ENCODE data around the gene MCU.
A peak's percentile ranks its signal among the peaks of the same experiment; 100 is the strongest.

The MCU gene

DNA sequence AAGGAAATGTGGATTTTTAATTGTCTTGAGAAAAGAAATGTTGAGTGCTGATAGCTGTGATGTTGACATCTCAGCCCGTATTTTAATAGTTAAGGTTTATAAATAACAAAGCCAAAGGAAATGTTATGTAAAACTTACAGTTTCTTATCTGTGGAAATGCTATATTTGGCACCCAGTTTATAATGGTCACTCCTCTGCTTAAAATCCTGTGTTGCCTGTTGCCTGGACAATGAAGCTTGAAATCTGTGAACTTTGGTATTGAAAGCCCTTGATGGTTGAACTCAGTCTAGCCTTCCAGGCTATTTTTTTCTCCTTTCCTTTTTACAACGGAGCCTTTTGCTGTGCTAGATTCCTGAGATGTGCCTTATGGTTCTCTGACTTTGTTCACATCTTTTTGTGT, 46.5 kb downstream of the MCU start:
- no peaks in the 10 kb centered on the region for H3K27me3 ChIP-seq (ENCODE audit: control insufficient read depth, insufficient read depth, low read length, poor library complexity, severe bottlenecking)
- H3K4me3 ChIP-seq (ENCODE audit: insufficient read depth, low read depth, low read length) = no peak overlapping the region
- WGBS, 2 experiments = 77 to 80% methylated on average over 1 to 2 of the region's 2 CpGs
- no peaks in the 10 kb centered on the region for H3K36me3 ChIP-seq (ENCODE audit: control insufficient read depth, insufficient read depth, low read length)
- H3K4me1 ChIP-seq (ENCODE audit: control insufficient read depth, insufficient read depth, low read length) = no peaks in the 10 kb centered on the region
- H3K27ac ChIP-seq (ENCODE audit: insufficient read depth, low read depth, low read length, poor library complexity, severe bottlenecking) = no peak overlapping the region
- no peaks in the 10 kb centered on the region for H3K9me3 ChIP-seq (ENCODE audit: control insufficient read depth, low read length)

DNA sequence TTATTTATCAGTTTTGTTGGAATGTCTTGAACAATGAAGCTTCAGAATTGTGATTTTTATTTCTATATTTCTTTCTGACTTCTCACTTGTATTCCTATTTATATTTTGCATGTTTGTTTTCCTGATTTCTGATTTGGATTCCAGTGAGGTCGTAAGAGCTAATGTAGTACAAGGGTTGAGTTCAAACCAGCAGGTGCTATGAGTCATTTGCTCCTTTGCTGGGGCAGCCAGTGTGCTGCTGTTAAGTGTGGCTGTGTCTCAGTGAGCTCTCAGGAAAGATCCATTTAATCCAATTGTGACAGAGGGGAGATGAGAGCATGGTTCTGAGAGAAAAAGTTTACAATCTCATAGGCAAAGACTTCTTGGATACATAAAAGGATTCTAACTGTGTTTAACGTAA, 48.6 kb downstream of the MCU start:
- H3K27ac ChIP-seq (ENCODE audit: insufficient read depth, low read depth, low read length, poor library complexity, severe bottlenecking) = no peak overlapping the region
- H3K36me3 ChIP-seq (ENCODE audit: control insufficient read depth, insufficient read depth, low read length) = no peaks in the 10 kb centered on the region
- H3K4me1 ChIP-seq (ENCODE audit: control insufficient read depth, insufficient read depth, low read length) = peaks cover 9% of the 10 kb centered on the region
- no peaks in the 10 kb centered on the region for H3K27me3 ChIP-seq (ENCODE audit: control insufficient read depth, insufficient read depth, low read length, poor library complexity, severe bottlenecking)
- no peak overlapping the region for H3K4me3 ChIP-seq (ENCODE audit: insufficient read depth, low read depth, low read length)
- WGBS, 2 experiments = 57 to 76% methylated on average over 1 of the region's 2 CpGs
- H3K9me3 ChIP-seq (ENCODE audit: control insufficient read depth, low read length) = no peaks in the 10 kb centered on the region

DNA sequence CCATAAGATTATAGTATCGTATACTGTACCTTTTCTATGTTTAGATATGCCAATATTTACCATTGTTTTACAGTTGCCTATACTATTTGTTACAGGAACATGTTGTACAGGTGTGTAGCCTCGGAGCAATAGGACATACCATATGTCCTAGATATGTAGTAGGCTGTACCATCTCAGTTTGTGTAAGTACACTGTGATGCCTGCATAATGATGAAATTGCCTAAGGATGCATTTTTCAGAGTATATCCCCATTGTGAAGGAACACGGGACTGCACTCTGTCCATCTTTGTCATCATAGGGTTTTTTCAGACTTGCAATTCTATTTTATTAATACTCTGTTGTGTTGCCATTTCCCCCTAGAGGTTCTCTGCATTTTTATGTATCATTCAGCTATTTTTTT, 50.1 kb downstream of the MCU start:
- H3K27me3 ChIP-seq (ENCODE audit: control insufficient read depth, insufficient read depth, low read length, poor library complexity, severe bottlenecking) = no peaks in the 10 kb centered on the region
- peaks cover 15% of the 10 kb centered on the region for H3K4me1 ChIP-seq (ENCODE audit: control insufficient read depth, insufficient read depth, low read length)
- WGBS, 2 experiments = 87 to 94% methylated on average over 2 to 3 of the region's 3 CpGs
- H3K4me3 ChIP-seq (ENCODE audit: insufficient read depth, low read depth, low read length) = no peak overlapping the region
- no peaks in the 10 kb centered on the region for H3K36me3 ChIP-seq (ENCODE audit: control insufficient read depth, insufficient read depth, low read length)
- no peaks in the 10 kb centered on the region for H3K9me3 ChIP-seq (ENCODE audit: control insufficient read depth, low read length)
- H3K27ac ChIP-seq (ENCODE audit: insufficient read depth, low read depth, low read length, poor library complexity, severe bottlenecking) = no peak overlapping the region

DNA sequence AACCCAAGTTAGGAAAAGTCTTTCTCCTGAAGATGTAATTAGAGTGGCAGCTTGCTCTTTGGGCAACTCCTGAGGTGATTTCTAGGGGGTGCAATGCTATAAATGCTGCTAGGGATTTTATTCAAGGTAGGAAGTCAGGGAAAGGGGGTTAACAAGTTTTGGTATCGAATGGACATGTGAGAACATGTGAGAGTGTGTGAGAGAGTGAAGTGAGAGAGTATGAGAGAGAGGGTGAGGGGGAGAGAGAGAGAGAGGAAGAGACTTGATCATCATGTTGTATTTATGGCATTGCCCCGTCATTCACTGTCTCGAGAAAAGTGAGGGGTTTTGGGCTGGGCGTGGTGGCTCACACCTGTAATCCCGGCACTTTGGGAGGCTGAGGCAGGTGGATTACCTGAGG, 50.9 kb downstream of the MCU start:
- H3K4me3 ChIP-seq (ENCODE audit: insufficient read depth, low read depth, low read length) = no peak overlapping the region
- H3K4me1 ChIP-seq (ENCODE audit: control insufficient read depth, insufficient read depth, low read length) = peaks cover 15% of the 10 kb centered on the region
- no peaks in the 10 kb centered on the region for H3K36me3 ChIP-seq (ENCODE audit: control insufficient read depth, insufficient read depth, low read length)
- H3K27me3 ChIP-seq (ENCODE audit: control insufficient read depth, insufficient read depth, low read length, poor library complexity, severe bottlenecking) = no peaks in the 10 kb centered on the region
- H3K27ac ChIP-seq (ENCODE audit: insufficient read depth, low read depth, low read length, poor library complexity, severe bottlenecking) = no peak overlapping the region
- 93 to 94% methylated on average over 5 of the region's 5 CpGs for WGBS, 2 experiments
- H3K9me3 ChIP-seq (ENCODE audit: control insufficient read depth, low read length) = no peaks in the 10 kb centered on the region

DNA sequence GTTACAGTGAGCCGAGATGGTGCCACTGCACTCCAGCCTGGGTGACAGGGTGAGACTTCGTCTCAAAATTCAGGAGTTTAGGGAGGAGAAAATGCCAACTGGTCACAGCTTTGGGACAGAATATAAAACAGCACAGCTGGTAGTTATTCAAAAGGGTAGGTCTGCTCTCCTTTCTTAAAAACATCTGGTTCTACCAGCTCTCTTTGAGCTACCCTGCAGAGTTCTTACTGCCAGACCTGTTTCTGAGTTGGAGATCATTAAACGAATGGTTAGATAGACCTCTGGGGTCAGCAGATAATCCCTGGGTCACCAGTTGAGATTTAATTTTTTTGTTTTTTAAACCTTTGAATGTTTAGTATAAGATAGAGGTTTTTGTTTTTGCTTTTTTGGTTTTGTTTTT, 52.6 kb downstream of the MCU start:
- WGBS, 2 experiments = 34% methylated on average over 3 of the region's 3 CpGs
- no peaks in the 10 kb centered on the region for H3K36me3 ChIP-seq (ENCODE audit: control insufficient read depth, insufficient read depth, low read length)
- H3K4me3 ChIP-seq (ENCODE audit: insufficient read depth, low read depth, low read length) = no peak overlapping the region
- peaks cover 15% of the 10 kb centered on the region for H3K4me1 ChIP-seq (ENCODE audit: control insufficient read depth, insufficient read depth, low read length)
- peak overlapping the region; percentile 6 for H3K27ac ChIP-seq (ENCODE audit: insufficient read depth, low read depth, low read length, poor library complexity, severe bottlenecking)
- H3K27me3 ChIP-seq (ENCODE audit: control insufficient read depth, insufficient read depth, low read length, poor library complexity, severe bottlenecking) = no peaks in the 10 kb centered on the region
- no peaks in the 10 kb centered on the region for H3K9me3 ChIP-seq (ENCODE audit: control insufficient read depth, low read length)

DNA sequence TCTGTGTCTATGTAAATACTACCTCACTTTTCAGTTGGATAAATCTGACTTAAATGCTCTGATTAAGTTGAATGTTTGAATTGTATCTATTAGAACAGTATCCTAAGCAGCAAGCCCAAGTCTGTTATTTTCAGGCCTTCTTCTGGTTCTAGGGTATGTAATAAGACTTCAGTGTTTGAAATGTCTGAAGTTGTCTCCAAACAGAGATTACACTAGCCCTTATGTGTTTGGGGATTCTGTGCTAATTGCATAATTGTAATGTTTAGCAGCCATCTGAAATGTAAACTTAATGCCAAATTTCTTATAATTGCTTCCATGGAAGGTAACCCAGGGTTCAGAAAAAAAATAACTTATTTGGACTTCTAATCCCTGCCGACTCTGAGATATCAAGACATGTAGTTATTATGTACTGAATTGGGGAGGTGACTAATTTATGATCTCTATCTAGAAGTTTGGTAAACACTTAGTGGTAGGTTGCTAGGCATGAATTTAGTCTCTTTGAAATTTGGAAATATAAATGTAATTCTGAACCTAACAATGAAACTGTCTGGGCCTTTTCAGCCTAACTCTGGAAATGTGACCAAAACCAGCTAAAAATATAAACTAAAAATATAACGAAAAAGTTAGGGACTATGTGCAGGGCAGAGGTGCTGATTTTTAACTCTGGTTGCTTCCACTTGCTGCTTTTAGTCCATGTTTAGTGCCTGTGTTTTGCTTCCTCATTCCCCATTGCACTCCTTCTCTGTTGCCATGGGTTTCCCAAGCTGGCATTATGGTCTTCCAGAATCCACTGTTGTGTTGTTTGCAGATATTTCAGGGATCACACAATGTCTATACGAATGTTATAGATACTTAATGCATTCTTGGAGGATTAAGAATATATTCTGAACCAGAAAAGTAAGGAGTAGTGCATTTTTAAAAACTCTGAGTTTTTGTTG, 54.8 kb downstream of the MCU start:
- WGBS, 2 experiments = 96 to 98% methylated on average over 3 of the region's 3 CpGs
- Histone ChIP-seq H3K9me3 (ENCODE audit: control insufficient read depth, low read length) (no peaks in the 10 kb centered on the region), H3K4me1 (ENCODE audit: control insufficient read depth, insufficient read depth, low read length) (peaks cover 15% of the 10 kb centered on the region), H3K4me3 (ENCODE audit: insufficient read depth, low read depth, low read length) (no peak overlapping the region), H3K27ac (ENCODE audit: insufficient read depth, low read depth, low read length, poor library complexity, severe bottlenecking) (peak overlapping the region; percentile 31), H3K27me3 (ENCODE audit: control insufficient read depth, insufficient read depth, low read length, poor library complexity, severe bottlenecking) (no peaks in the 10 kb centered on the region), H3K36me3 (ENCODE audit: control insufficient read depth, insufficient read depth, low read length) (no peaks in the 10 kb centered on the region)

DNA sequence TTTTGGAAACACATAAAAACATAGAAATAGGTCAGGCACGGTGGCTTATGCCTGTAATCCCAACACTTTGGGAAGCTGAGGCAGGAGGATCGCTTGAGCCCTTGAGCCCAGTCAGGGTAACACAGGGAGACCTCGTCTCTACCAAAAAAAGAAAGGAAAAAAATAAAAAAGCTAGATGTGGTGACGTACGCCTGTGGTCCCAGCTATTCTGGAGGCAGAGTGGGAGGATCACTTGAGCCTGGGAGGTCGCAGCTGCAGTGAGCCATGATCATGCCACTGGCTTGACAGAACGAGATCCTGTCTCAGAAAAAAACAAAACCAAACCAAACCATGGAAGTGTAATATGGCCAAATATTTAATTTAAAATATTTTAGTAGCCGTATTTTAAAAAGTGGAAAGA, 55.6 kb downstream of the MCU start:
- Histone ChIP-seq H3K9me3 (ENCODE audit: control insufficient read depth, low read length) (no peaks in the 10 kb centered on the region), H3K4me3 (ENCODE audit: insufficient read depth, low read depth, low read length) (no peak overlapping the region), H3K4me1 (ENCODE audit: control insufficient read depth, insufficient read depth, low read length) (peaks cover 15% of the 10 kb centered on the region), H3K27me3 (ENCODE audit: control insufficient read depth, insufficient read depth, low read length, poor library complexity, severe bottlenecking) (no peaks in the 10 kb centered on the region), H3K36me3 (ENCODE audit: control insufficient read depth, insufficient read depth, low read length) (no peaks in the 10 kb centered on the region), H3K27ac (ENCODE audit: insufficient read depth, low read depth, low read length, poor library complexity, severe bottlenecking) (no peak overlapping the region)
- WGBS, 2 experiments = 89 to 90% methylated on average over 6 to 7 of the region's 8 CpGs

DNA sequence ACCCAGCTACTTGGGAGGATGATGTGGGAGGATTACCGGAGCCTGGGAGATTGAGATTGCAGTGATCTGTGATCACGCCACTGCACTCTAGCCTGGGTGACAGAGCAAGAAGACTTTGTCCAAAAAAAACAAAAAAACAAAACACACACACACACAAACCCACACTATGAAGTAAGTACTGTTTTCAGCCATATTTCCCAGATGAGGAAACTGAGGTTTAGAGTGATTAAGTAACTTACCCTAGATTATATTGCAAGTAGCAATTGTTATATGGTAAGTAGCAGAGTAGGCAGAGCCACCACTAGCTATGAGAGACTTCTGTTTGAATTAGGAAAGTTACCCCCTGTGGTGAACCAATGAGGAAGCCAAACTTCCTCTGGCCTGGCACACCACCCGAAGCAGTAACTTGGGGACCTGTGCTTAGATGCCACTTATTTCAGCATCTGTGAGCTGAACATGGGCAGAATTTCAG, 61.9 kb downstream of the MCU start:
- Histone ChIP-seq H3K36me3 (ENCODE audit: control insufficient read depth, insufficient read depth, low read length) (no peaks in the 10 kb centered on the region), H3K9me3 (ENCODE audit: control insufficient read depth, low read length) (no peaks in the 10 kb centered on the region), H3K4me1 (ENCODE audit: control insufficient read depth, insufficient read depth, low read length) (peaks cover 9% of the 10 kb centered on the region), H3K4me3 (ENCODE audit: insufficient read depth, low read depth, low read length) (no peak overlapping the region), H3K27ac (ENCODE audit: insufficient read depth, low read depth, low read length, poor library complexity, severe bottlenecking) (no peak overlapping the region), H3K27me3 (ENCODE audit: control insufficient read depth, insufficient read depth, low read length, poor library complexity, severe bottlenecking) (no peaks in the 10 kb centered on the region)
- 79 to 83% methylated on average over 3 of the region's 3 CpGs for WGBS, 2 experiments

DNA sequence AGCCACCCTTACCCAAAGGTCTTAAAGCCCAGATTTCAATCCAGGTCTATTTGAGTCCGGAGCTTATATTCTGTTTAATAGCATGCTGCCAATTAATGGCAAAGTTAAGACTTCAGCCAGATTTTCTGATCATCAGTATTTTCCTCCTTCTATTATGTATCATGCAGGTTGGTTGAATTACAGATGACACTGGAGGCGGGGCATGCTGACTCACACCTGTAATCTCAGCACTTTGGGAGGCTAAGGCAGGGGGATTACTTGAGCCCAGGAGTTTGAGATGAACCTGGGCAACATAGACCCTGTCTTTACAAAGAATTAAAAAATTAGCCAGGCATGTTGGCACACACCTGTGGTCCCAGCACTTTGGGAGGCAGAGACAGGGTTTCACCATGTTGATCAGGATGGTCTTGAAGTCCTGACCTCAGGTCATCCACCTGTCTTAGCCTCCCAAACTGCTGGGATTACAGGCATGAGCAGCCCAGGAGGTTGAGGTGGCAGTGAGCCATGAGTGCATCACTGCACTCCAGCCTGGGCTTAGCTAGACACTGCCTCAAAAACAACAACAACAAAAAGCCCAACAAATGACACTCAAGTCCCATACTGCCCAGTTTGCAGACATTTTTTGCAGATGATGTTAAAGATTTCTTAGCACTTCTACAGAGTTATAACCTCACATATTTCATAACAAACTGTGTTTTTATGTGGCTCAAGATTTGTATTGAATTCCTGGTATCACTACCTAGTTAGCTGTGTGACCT, 62.5 kb downstream of the MCU start:
- Histone ChIP-seq H3K9me3 (ENCODE audit: control insufficient read depth, low read length) (no peaks in the 10 kb centered on the region), H3K27me3 (ENCODE audit: control insufficient read depth, insufficient read depth, low read length, poor library complexity, severe bottlenecking) (no peaks in the 10 kb centered on the region), H3K4me1 (ENCODE audit: control insufficient read depth, insufficient read depth, low read length) (peaks cover 9% of the 10 kb centered on the region), H3K27ac (ENCODE audit: insufficient read depth, low read depth, low read length, poor library complexity, severe bottlenecking) (no peak overlapping the region), H3K4me3 (ENCODE audit: insufficient read depth, low read depth, low read length) (no peak overlapping the region), H3K36me3 (ENCODE audit: control insufficient read depth, insufficient read depth, low read length) (no peaks in the 10 kb centered on the region)
- 93 to 96% methylated on average over 2 of the region's 2 CpGs for whole genome bisulfite sequencing, 2 experiments

DNA sequence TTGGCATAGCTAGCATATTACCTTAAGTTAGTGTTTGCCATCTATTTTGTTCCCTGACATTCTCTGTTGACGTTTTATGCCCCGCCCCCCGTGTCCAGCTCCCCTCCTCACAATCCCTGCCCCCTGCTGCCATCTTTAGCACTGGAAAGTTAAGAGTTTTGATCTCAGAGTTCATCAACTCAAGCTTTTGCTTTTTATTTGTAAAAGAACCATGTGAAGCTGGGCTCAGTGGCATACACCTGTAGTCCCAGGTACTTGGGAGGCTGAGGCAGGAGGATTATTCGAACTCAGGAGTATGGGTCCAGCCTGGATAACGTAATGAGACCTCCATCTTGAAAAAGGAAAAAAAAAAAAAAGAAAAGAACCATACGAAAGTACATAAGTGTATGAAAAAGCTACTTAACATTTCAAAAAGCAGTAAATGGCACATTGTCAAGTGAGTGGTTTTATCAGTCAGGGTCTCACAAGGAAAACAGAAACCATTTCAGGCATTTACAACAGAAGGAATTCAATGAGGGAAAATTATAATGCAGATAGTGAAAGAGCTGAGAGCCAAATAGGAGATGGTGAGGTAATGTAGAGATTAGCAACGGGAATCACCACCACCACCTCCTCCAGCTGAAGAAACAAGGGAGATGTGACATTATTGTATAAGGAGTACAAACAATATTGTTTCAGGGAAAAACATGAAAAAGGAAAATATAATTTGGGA, 64.9 kb downstream of the MCU start:
- H3K36me3 ChIP-seq (ENCODE audit: control insufficient read depth, insufficient read depth, low read length) = no peaks in the 10 kb centered on the region
- no peak overlapping the region for H3K27ac ChIP-seq (ENCODE audit: insufficient read depth, low read depth, low read length, poor library complexity, severe bottlenecking)
- H3K4me3 ChIP-seq (ENCODE audit: insufficient read depth, low read depth, low read length) = no peak overlapping the region
- H3K27me3 ChIP-seq (ENCODE audit: control insufficient read depth, insufficient read depth, low read length, poor library complexity, severe bottlenecking) = no peaks in the 10 kb centered on the region
- H3K9me3 ChIP-seq (ENCODE audit: control insufficient read depth, low read length) = no peaks in the 10 kb centered on the region
- 36 to 41% methylated on average over 5 to 7 of the region's 7 CpGs for WGBS, 2 experiments
- H3K4me1 ChIP-seq (ENCODE audit: control insufficient read depth, insufficient read depth, low read length) = peaks cover 9% of the 10 kb centered on the region

All from ectodermal cell (in vitro differentiated cells).